ENCODE data around the gene EDAR. TPM values are rescaled to one million over a fixed set of nuclear protein-coding genes. Genes with fewer than 3 reads are reported as not detected.

Gene EDAR
- total RNA-seq, 4 donors from 2014 or later = 0.38 to 5.0 (median 0.88) TPM; not detected in 1

- H3K27ac ChIP-seq = no peak overlapping the region
- H3K4me1 ChIP-seq = no peaks in the 10 kb centered on the region
- no peak overlapping the region for H3K4me3 ChIP-seq
- no peaks in the 10 kb centered on the region for H3K27me3 ChIP-seq
- H3K36me3 ChIP-seq = no peaks in the 10 kb centered on the region
- TF ChIP-seq POLR2A (IDR thresholded peaks at IDR 0.05) = no peak
- no peak for TF ChIP-seq CTCF (IDR thresholded peaks at IDR 0.05)
- DNase-seq = no peak
- H3K9me3 ChIP-seq = peaks cover 0 to 15% (median 6%) of the 10 kb centered on the region in 4 donors
These were observed 39.4 kb downstream of the EDAR start for GRCh38 chr2:108949316-108950239.

- Histone ChIP-seq H3K9me3 (peaks cover 0 to 15% (median 6%) of the 10 kb centered on the region in 4 donors), H3K4me1 (no peaks in the 10 kb centered on the region), H3K27ac (no peak overlapping the region), H3K4me3 (no peak overlapping the region), H3K36me3 (no peaks in the 10 kb centered on the region), H3K27me3 (no peaks in the 10 kb centered on the region)
- TF ChIP-seq POLR2A (IDR thresholded peaks at IDR 0.05) (no peak), CTCF (IDR thresholded peaks at IDR 0.05) (no peak)
- DNase-seq = no peak
These were observed 41.6 kb downstream of the EDAR start for GRCh38 chr2:108947271-108947907.

GRCh38 chr2:108946442-108946841 lies 42.6 kb downstream of the EDAR start:
- H3K36me3 ChIP-seq = no peaks in the 10 kb centered on the region
- no peak overlapping the region for H3K27ac ChIP-seq
- H3K4me3 ChIP-seq = no peak overlapping the region
- no peaks in the 10 kb centered on the region for H3K27me3 ChIP-seq
- TF ChIP-seq POLR2A (IDR thresholded peaks at IDR 0.05) = no peak
- TF ChIP-seq CTCF (IDR thresholded peaks at IDR 0.05) = no peak
- DNase-seq = no peak
- peaks cover 0 to 15% (median 6%) of the 10 kb centered on the region in 4 donors for H3K9me3 ChIP-seq
- H3K4me1 ChIP-seq = no peaks in the 10 kb centered on the region

GRCh38 chr2:108945969-108946368 lies 43.1 kb downstream of the EDAR start:
- H3K36me3 ChIP-seq = no peaks in the 10 kb centered on the region
- H3K4me1 ChIP-seq = no peaks in the 10 kb centered on the region
- peak in 1 of 3 donors; percentile 52 for DNase-seq
- no peaks in the 10 kb centered on the region for H3K27me3 ChIP-seq
- no peak for TF ChIP-seq POLR2A (IDR thresholded peaks at IDR 0.05)
- no peak for TF ChIP-seq CTCF (IDR thresholded peaks at IDR 0.05)
- H3K27ac ChIP-seq = no peak overlapping the region
- H3K4me3 ChIP-seq = no peak overlapping the region
- peaks cover 0 to 15% (median 6%) of the 10 kb centered on the region in 4 donors for H3K9me3 ChIP-seq

GRCh38 chr2:108944601-108945331 lies 44.3 kb downstream of the EDAR start:
- Histone ChIP-seq H3K4me3 (no peak overlapping the region), H3K36me3 (no peaks in the 10 kb centered on the region), H3K9me3 (peaks cover 0 to 13% (median 6%) of the 10 kb centered on the region in 4 donors), H3K27me3 (no peaks in the 10 kb centered on the region), H3K27ac (peak overlapping the region in 1 of 4 donors; percentile 35), H3K4me1 (no peaks in the 10 kb centered on the region)
- TF ChIP-seq CTCF (IDR thresholded peaks at IDR 0.05) = peak in 2 of 6 experiments; percentile 11 to 15
- no peak for TF ChIP-seq POLR2A (IDR thresholded peaks at IDR 0.05)
- DNase-seq = peak in 1 of 3 donors; percentile 46

Data from Peyer's patch (tissue), 4 donors.